ENCODE measurements around the gene SEC14L2. TPM values are rescaled to one million over a fixed set of nuclear protein-coding genes. Genes with fewer than 3 reads are reported as not detected.
A peak's percentile ranks its signal among the peaks of the same experiment; 100 is the strongest.

Gene SEC14L2
- total and polyA plus RNA-seq, 2 experiments from 2014 or later, result 2.5 to 4.2 TPM

- peak overlapping the region; percentile 87 for H3K4me3 Mint-ChIP-seq
- Histone ChIP-seq H3K9me2 (ENCODE audit: insufficient read depth) (no peaks in the 10 kb centered on the region), H3K4me3 (peak overlapping the region; percentile 73), H3K79me2 (replicated peaks; ENCODE audit: insufficient read depth) (no peaks in the 10 kb centered on the region), H3K4me2 (peak overlapping the region; percentile 90), H3K27ac (ENCODE audit: low read depth) (no peak overlapping the region), H3K36me3 (ENCODE audit: insufficient read depth) (no peaks in the 10 kb centered on the region), H3K27me3 (ENCODE audit: insufficient read depth) (no peaks in the 10 kb centered on the region), H3F3A (replicated peaks; ENCODE audit: low read depth) (no peaks in the 10 kb centered on the region), H3K4me1 (ENCODE audit: insufficient read depth) (peaks cover 5% of the 10 kb centered on the region), H4K20me1 (replicated peaks; ENCODE audit: insufficient read depth) (no peaks in the 10 kb centered on the region), H2AFZ (peak overlapping the region; percentile 91)
- peaks cover 10% of the 10 kb centered on the region for H3K36me3 Mint-ChIP-seq (ENCODE audit: low read depth)
- TF ChIP-seq EZH2phosphoT487 (IDR thresholded peaks at IDR 0.05; ENCODE audit: unreplicated experiment) (no peak), STAT1 (IDR thresholded peaks at IDR 0.05; ENCODE audit: unreplicated experiment) (no peak), ZNF462 (CRISPR knock-in tag; IDR thresholded peaks at IDR 0.05) (no peak), REST (IDR thresholded peaks at IDR 0.05; ENCODE audit: unreplicated experiment) (no peak), EZH2 (IDR thresholded peaks at IDR 0.05; ENCODE audit: low read depth, unreplicated experiment) (no peak), JUNB (IDR thresholded peaks at IDR 0.05; ENCODE audit: unreplicated experiment) (no peak), CTCF (conservative IDR thresholded peaks at IDR 0.05; ENCODE audit: low read depth in 2 of 2) (no peak), POLR2AphosphoS5 (IDR thresholded peaks at IDR 0.05; ENCODE audit: low read depth) (no peak), NANOG (IDR thresholded peaks at IDR 0.05; ENCODE audit: borderline replicate concordance) (no peak)
- DNase-seq (ENCODE audit: low spot score) (no peak), ATAC-seq (no peak)
- peaks cover 16% of the 10 kb centered on the region for H3K9me3 Mint-ChIP-seq
- H3K4me1 Mint-ChIP-seq, result peaks cover 12% of the 10 kb centered on the region
- peaks cover 9% of the 10 kb centered on the region for H3K27me3 Mint-ChIP-seq (ENCODE audit: insufficient read depth, low read depth, poor library complexity)
- peak overlapping the region; percentile 59; the same call in 1 of the 2 replicates for H3K27ac Mint-ChIP-seq
These were observed 10.2 kb upstream of the SEC14L2 start for GRCh38 chr22:30386608-30386959.
